IMR-90 (cell line): Measurements from ENCODE around the gene CLIP3. TPM values are rescaled to one million over a fixed set of nuclear protein-coding genes. Genes with fewer than 3 reads are reported as not detected.

ENCODE experiments used
- ATAC-seq: fragments of 200-7000 bp; cut with Tn5 transposase; 2 replicates; pipeline ENCODE4 v1.9.1; 2020; ENCODE audit warnings: low read depth, mild to moderate bottlenecking, moderate library complexity
- BruUV-seq: library from RNA; stranded (reverse); fragments of 400-500 nt; replicated peaks from 2 replicates; lab custom pipeline; 2021; lab: Mats Ljungman, UMichigan
- CTCF ChIA-PET: fragments of 300-600 bp; formaldehyde crosslinking; extraction: SDS; loops from one replicate; lab custom pipeline; 2021; ENCODE audit warnings: antibody characterized with exemption; lab: Yijun Ruan, JAX
- POLR2A ChIA-PET: fragments of 300-600 bp; sonication (Branson Sonifier 250); formaldehyde crosslinking; loops from one replicate; lab custom pipeline; 2022; ENCODE audit warnings: antibody characterized with exemption; ENCODE audit not compliant: unreplicated experiment; lab: Charles Lee
- DNase-seq: peaks from one replicate; pipeline ENCODE4 v3.0.0; 2013
- H2AFZ ChIP-seq: replicated peaks from 2 replicates; pipeline ENCODE3; 2013; ENCODE audit warnings: low read length, mild to moderate bottlenecking; ENCODE audit not compliant: poor library complexity
- H2AK5ac ChIP-seq: 2 replicates; pipeline ENCODE4 v1.6.1; 2013; ENCODE audit warnings: low read depth, low read length, inconsistent platforms
- H2AK9ac ChIP-seq: replicated peaks from 2 replicates; pipeline ENCODE3; 2013; ENCODE audit warnings: mild to moderate bottlenecking, low read depth, low read length, moderate library complexity; ENCODE audit not compliant: poor library complexity
- H2BK120ac ChIP-seq: 2 replicates; pipeline ENCODE4 v1.6.1; 2013; ENCODE audit warnings: low read depth, low read length, inconsistent platforms
- H2BK15ac ChIP-seq: 3 replicates; pipeline ENCODE4 v1.6.1; 2013; ENCODE audit warnings: low read depth, low read length, inconsistent platforms
- H2BK20ac ChIP-seq: 2 replicates; pipeline ENCODE4 v1.6.1; 2013; ENCODE audit warnings: low read depth, mild to moderate bottlenecking, inconsistent platforms, low read length, moderate library complexity
- H2BK5ac ChIP-seq: 2 replicates; pipeline ENCODE4 v1.6.1; 2013; ENCODE audit warnings: mild to moderate bottlenecking, low read depth, low read length, inconsistent platforms; ENCODE audit not compliant: poor library complexity, severe bottlenecking
- H3K14ac ChIP-seq: replicated peaks from 2 replicates; pipeline ENCODE4 v1.6.1; 2013; ENCODE audit warnings: low read depth, low read length, inconsistent platforms
- H3K18ac ChIP-seq: 2 replicates; pipeline ENCODE4 v1.6.1; 2013; ENCODE audit warnings: low read depth, low read length, control low read depth
- H3K23ac ChIP-seq: 2 replicates; pipeline ENCODE4 v1.6.1; 2013; ENCODE audit warnings: low read depth, low read length, inconsistent platforms
- H3K27ac ChIP-seq: 2 replicates; pipeline ENCODE4 v1.5.1; 2013; ENCODE audit warnings: mild to moderate bottlenecking, control low read depth, low read length; ENCODE audit not compliant: insufficient read depth
- H3K27me3 ChIP-seq: 2 replicates; pipeline ENCODE4 v1.6.1; 2013; ENCODE audit warnings: low read length; ENCODE audit not compliant: control insufficient read depth, insufficient read depth
- H3K36me3 ChIP-seq: 2 replicates; pipeline ENCODE4 v1.6.1; 2013; ENCODE audit warnings: low read length, mixed read lengths; ENCODE audit not compliant: control insufficient read depth, insufficient read depth
- H3K4ac ChIP-seq: 2 replicates; pipeline ENCODE4 v1.6.1; 2013; ENCODE audit warnings: low read depth, low read length, inconsistent platforms
- H3K4me1 ChIP-seq: 2 replicates; pipeline ENCODE4 v1.6.1; 2013; ENCODE audit warnings: low read length, mixed read lengths; ENCODE audit not compliant: control insufficient read depth, insufficient read depth
- H3K4me2 ChIP-seq: 2 replicates; pipeline ENCODE4 v1.6.1; 2013; ENCODE audit warnings: low read depth, mild to moderate bottlenecking, control low read depth, low read length, moderate library complexity
- H3K4me3 ChIP-seq: 2 replicates; pipeline ENCODE4 v1.5.1; 2013; ENCODE audit warnings: low read depth, mild to moderate bottlenecking, control low read depth, low read length, moderate library complexity; ENCODE audit not compliant: insufficient read depth
- H3K56ac ChIP-seq: 2 replicates; pipeline ENCODE4 v1.6.1; 2013; ENCODE audit warnings: low read length, inconsistent platforms; ENCODE audit not compliant: insufficient read depth; ENCODE audit errors: extremely low read depth
- H3K79me1 ChIP-seq, 2 experiments: 2 replicates each; pipeline ENCODE4 v1.6.1; 2013; ENCODE audit warnings: low read length in 2 of 2, inconsistent platforms in 1 of 2, low read depth in 1 of 2
- H3K9ac ChIP-seq: 2 replicates; pipeline ENCODE4 v1.6.1; 2013; ENCODE audit warnings: low read depth, low read length, control low read depth
- H3K9me1 ChIP-seq: 2 replicates; pipeline ENCODE4 v1.6.1; 2013; ENCODE audit warnings: low read length, inconsistent platforms; ENCODE audit not compliant: insufficient read depth
- H3K9me3 ChIP-seq: 2 replicates; pipeline ENCODE4 v1.6.1; 2013; ENCODE audit warnings: low read length; ENCODE audit not compliant: control insufficient read depth, insufficient read depth
- H4K20me1 ChIP-seq: 2 replicates; pipeline ENCODE4 v1.6.1; 2013; ENCODE audit warnings: low read length, inconsistent platforms; ENCODE audit not compliant: insufficient read depth
- H4K5ac ChIP-seq: 2 replicates; pipeline ENCODE4 v1.6.1; 2013; ENCODE audit warnings: mild to moderate bottlenecking, low read depth, low read length, control low read depth
- H4K8ac ChIP-seq, 2 experiments: 2 replicates each; pipeline ENCODE4 v1.6.1; 2013; ENCODE audit warnings: low read depth in 2 of 2, low read length in 2 of 2, control low read depth in 1 of 2, inconsistent platforms in 1 of 2
- H4K91ac ChIP-seq: 2 replicates; pipeline ENCODE4 v1.6.1; 2013; ENCODE audit warnings: low read depth, low read length, inconsistent platforms; ENCODE audit not compliant: insufficient read depth
- BHLHE40 ChIP-seq: fragments of 150-350 bp; IDR thresholded peaks from 2 replicates; pipeline ENCODE4 v1.6.1; 2016; ENCODE audit warnings: mild to moderate bottlenecking, low read depth, low read length
- CEBPB ChIP-seq: IDR thresholded peaks from 2 replicates; pipeline ENCODE4 v1.6.1; 2012; ENCODE audit warnings: low read depth, low read length, improper control_type of control experiment
- CHD1 ChIP-seq: IDR thresholded peaks from 2 replicates; pipeline ENCODE4 v1.6.1; 2012; ENCODE audit warnings: low read depth, low read length, improper control_type of control experiment
- ELK1 ChIP-seq: fragments of 150-350 bp; IDR thresholded peaks from 2 replicates; pipeline ENCODE4 v1.6.1; 2016; ENCODE audit warnings: low read depth, mild to moderate bottlenecking, low read length, moderate library complexity, borderline replicate concordance
- FOS ChIP-seq: fragments of 150-350 bp; IDR thresholded peaks from 2 replicates; pipeline ENCODE4 v1.6.1; 2016; ENCODE audit warnings: low read depth, low read length
- MAFK ChIP-seq: IDR thresholded peaks from 2 replicates; pipeline ENCODE4 v1.6.1; 2012; ENCODE audit warnings: low read depth, low read length, improper control_type of control experiment
- MAZ ChIP-seq: IDR thresholded peaks from 2 replicates; pipeline ENCODE4 v1.6.1; 2012; ENCODE audit warnings: low read depth, mild to moderate bottlenecking, low read length, improper control_type of control experiment, moderate library complexity, borderline replicate concordance
- MXI1 ChIP-seq: IDR thresholded peaks from 2 replicates; pipeline ENCODE4 v1.6.1; 2012; ENCODE audit warnings: low read depth, mild to moderate bottlenecking, low read length, moderate library complexity, borderline replicate concordance
- NFE2L2 ChIP-seq: fragments of 150-350 bp; IDR thresholded peaks from 2 replicates; pipeline ENCODE4 v1.6.1; 2016; ENCODE audit warnings: low read depth, mild to moderate bottlenecking, low read length
- POLR2A ChIP-seq: IDR thresholded peaks from 2 replicates; pipeline ENCODE4 v1.6.1; 2012; ENCODE audit warnings: mild to moderate bottlenecking, low read depth, low read length
- RAD21 ChIP-seq: IDR thresholded peaks from 2 replicates; pipeline ENCODE4 v1.6.1; 2012; ENCODE audit warnings: low read length, improper control_type of control experiment
- RCOR1 ChIP-seq: IDR thresholded peaks from 2 replicates; pipeline ENCODE4 v1.6.1; 2012; ENCODE audit warnings: mild to moderate bottlenecking, low read length, improper control_type of control experiment; ENCODE audit not compliant: insufficient replicate concordance
- RFX5 ChIP-seq: IDR thresholded peaks from 2 replicates; pipeline ENCODE4 v1.8.0; 2012; ENCODE audit warnings: low read depth, mild to moderate bottlenecking, low read length, moderate library complexity
- SMC3 ChIP-seq: fragments of 150-350 bp; IDR thresholded peaks from 2 replicates; pipeline ENCODE4 v1.6.1; 2016; ENCODE audit warnings: low read depth, mild to moderate bottlenecking, antibody characterized with exemption, low read length, moderate library complexity
- USF2 ChIP-seq: fragments of 150-350 bp; IDR thresholded peaks from 2 replicates; pipeline ENCODE4 v1.6.1; 2017; ENCODE audit warnings: mild to moderate bottlenecking, antibody characterized with exemption, low read length, low read depth
- WGBS, 2 experiments: methylation state at CpG; one replicate each; pipeline versions ENCODE4 v1.1.5 to v1.1.7; 2013; ENCODE audit warnings: missing lambda C conversion rate in 2 of 2; ENCODE audit not compliant: insufficient read length in 1 of 2; ENCODE audit errors: extremely low coverage in 2 of 2; 5-methylcytosine and 5-hydroxymethylcytosine counted together
- dilution Hi-C: fragments of 300-500 bp; cut with HindIII; formaldehyde crosslinking; loops from one replicate; pipeline ENCODE4 v1.14.3; 2018; ENCODE audit warnings: low sequenced_read_pairs; ENCODE audit not compliant: unreplicated experiment
- in situ Hi-C: fragments of 300-500 bp; cut with MboI; formaldehyde crosslinking; loops from 3 replicates; pipeline ENCODE4 v1.14.3; 2019; ENCODE audit warnings: low sequenced_read_pairs, inconsistent platforms, mixed read lengths
- intact Hi-C: fragments of 100-400 bp; cut with micrococcal nuclease; formaldehyde crosslinking; loops from 2 replicates; pipeline ENCODE4 v1.10.0; 2022
- polyA plus RNA-seq, 3 experiments: library from polyadenylated mRNA; depleted of rRNA; stranded (reverse); fragments of >200 nt; gene quantifications; 2 replicates each; pipeline ENCODE4 v1.2.3, GENCODE V29; 2012; ENCODE audit warnings: low replicate concordance in 1 of 3
- total RNA-seq: library from RNA; depleted of rRNA; stranded (reverse); fragments of >200 nt; gene quantifications from 2 replicates; pipeline ENCODE4 v1.2.3, GENCODE V29; 2012
- TF ChIP-seq, protein P1 (sequence below): conservative IDR thresholded peaks from 2 replicates; pipeline ENCODE4 v1.5.1; 2012; ENCODE audit warnings: mild to moderate bottlenecking, low read depth, low read length, improper control_type of control experiment

The CLIP3 gene
- total and polyA plus RNA-seq, 2 of the 4 experiments (the other 2 are of a cell fraction) = 5.4 to 28.7 TPM

DNA sequence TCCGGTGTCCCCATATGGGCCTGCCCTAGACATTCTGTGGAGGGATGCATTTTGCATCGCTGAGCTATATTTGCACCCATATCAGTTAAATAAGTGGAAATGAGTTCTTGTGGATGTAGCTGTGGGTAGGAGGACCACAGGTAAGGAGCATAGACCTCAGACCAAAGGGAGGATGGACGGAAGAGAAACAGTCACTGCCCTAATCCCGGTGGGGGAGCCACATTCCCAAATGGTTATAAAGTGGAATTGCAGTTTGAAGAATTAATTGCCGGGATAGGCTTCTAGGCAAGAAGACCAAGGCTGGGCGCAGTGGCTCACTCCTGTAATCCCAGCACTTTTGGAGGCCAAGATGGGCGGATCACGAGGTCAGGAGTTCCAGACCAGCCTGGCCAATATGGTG is 35.9 kb downstream of the CLIP3 start:
- Histone ChIP-seq H2AK9ac (no peak overlapping the region), H3K4me3 (no peak overlapping the region), H4K5ac (no peak overlapping the region), H2AK5ac (no peak overlapping the region), H3K23ac (no peak overlapping the region), H3K9me3 (no peaks in the 10 kb centered on the region), H2BK5ac (no peak overlapping the region), H4K20me1 (peaks cover 19% of the 10 kb centered on the region; the same call in 1 of the 2 replicates), H3K9ac (no peak overlapping the region), H3K36me3 (peaks cover 9% of the 10 kb centered on the region), H3K27me3 (no peaks in the 10 kb centered on the region), H3K4me1 (peaks cover 2% of the 10 kb centered on the region; the same call in 1 of the 2 replicates), H3K14ac (no peak overlapping the region), H2BK20ac (no peak overlapping the region), H3K18ac (no peak overlapping the region), H3K4me2 (no peak overlapping the region; the same call in 1 of the 2 replicates), H3K4ac (no peak overlapping the region), H4K8ac (no peak overlapping the region), H3K27ac (no peak overlapping the region), H2AFZ (no peak overlapping the region), H3K79me1 (peaks cover 20 to 52% of the 10 kb centered on the region in 2 experiments), H3K9me1 (no peaks in the 10 kb centered on the region; the same call in 1 of the 2 replicates), H3K56ac (no peak overlapping the region), H4K91ac (no peak overlapping the region), H2BK120ac (no peak overlapping the region), H2BK15ac (no peak overlapping the region)
- 93% methylated on average over 3 of the region's 8 CpGs; no CpG with 5 or more reads in 1 of the 2 experiments for WGBS, 2 experiments
- ChIA-PET POLR2A (no interaction called here), CTCF (no interaction called here)
- in situ Hi-C loops = no loop called here
- TF ChIP-seq CEBPB = no peak
- TF ChIP-seq RCOR1 = no peak
- TF ChIP-seq ELK1 = no peak
- TF ChIP-seq BHLHE40 = no peak
- TF ChIP-seq, protein P1, sequence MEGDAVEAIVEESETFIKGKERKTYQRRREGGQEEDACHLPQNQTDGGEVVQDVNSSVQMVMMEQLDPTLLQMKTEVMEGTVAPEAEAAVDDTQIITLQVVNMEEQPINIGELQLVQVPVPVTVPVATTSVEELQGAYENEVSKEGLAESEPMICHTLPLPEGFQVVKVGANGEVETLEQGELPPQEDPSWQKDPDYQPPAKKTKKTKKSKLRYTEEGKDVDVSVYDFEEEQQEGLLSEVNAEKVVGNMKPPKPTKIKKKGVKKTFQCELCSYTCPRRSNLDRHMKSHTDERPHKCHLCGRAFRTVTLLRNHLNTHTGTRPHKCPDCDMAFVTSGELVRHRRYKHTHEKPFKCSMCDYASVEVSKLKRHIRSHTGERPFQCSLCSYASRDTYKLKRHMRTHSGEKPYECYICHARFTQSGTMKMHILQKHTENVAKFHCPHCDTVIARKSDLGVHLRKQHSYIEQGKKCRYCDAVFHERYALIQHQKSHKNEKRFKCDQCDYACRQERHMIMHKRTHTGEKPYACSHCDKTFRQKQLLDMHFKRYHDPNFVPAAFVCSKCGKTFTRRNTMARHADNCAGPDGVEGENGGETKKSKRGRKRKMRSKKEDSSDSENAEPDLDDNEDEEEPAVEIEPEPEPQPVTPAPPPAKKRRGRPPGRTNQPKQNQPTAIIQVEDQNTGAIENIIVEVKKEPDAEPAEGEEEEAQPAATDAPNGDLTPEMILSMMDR = no peak
- TF ChIP-seq MAZ = no peak
- no peak for TF ChIP-seq RFX5
- TF ChIP-seq POLR2A = no peak
- no peak for TF ChIP-seq RAD21
- TF ChIP-seq MXI1 = no peak
- TF ChIP-seq USF2 = no peak
- no peak for TF ChIP-seq SMC3
- no peak for TF ChIP-seq NFE2L2
- no peak for TF ChIP-seq CHD1
- TF ChIP-seq FOS = no peak
- TF ChIP-seq MAFK = no peak
- intact Hi-C loops = no loop called here
- dilution Hi-C loops = no loop called here
- ATAC-seq (no peak), DNase-seq (no peak)
- BruUV-seq = no TSS peak
